Measurements from ENCODE around the gene IL24.

GRCh38 chr1:206941766-206942418, 44.6 kb downstream of the IL24 start:
- TF ChIP-seq CTCF (IDR thresholded peaks at IDR 0.05) (no peak), EZH2 (IDR thresholded peaks at IDR 0.05; ENCODE audit: borderline replicate concordance, insufficient read depth, low read depth, low read length, poor library complexity, severe bottlenecking) (no peak)
